HepG2 (cell line): ENCODE results near the gene C18orf54. TPM values are rescaled to one million over a fixed set of nuclear protein-coding genes. Genes with fewer than 3 reads are reported as not detected.

ENCODE experiments used
- BRD4 ChIP-seq: sonication (generic); formaldehyde crosslinking; IDR thresholded peaks from 2 replicates; pipeline ENCODE4 v1.4.0; 2020; ENCODE audit warnings: missing genetic modification reagents
- EHMT2 ChIP-seq: fragments of 200-600 bp; sonication (generic); IDR thresholded peaks from 2 replicates; pipeline ENCODE4 v1.7.0; 2017; ENCODE audit warnings: antibody characterized with exemption, low read depth, low read length, borderline replicate concordance
- HMG20B ChIP-seq: conservative IDR thresholded peaks from 2 replicates; pipeline ENCODE4 v1.6.1; 2016; ENCODE audit warnings: missing genetic modification reagents, missing compliant biosample characterization
- IRX3 ChIP-seq: sonication (generic); formaldehyde crosslinking; IDR thresholded peaks from 2 replicates; pipeline ENCODE4 v1.8.1; 2023; ENCODE audit warnings: mild to moderate bottlenecking, low read depth, missing genetic modification reagents, borderline replicate concordance
- KDM1A ChIP-seq: IDR thresholded peaks from 2 replicates; pipeline ENCODE4 v1.6.1; 2016; ENCODE audit warnings: missing compliant biosample characterization
- LRRFIP1 ChIP-seq: sonication (generic); formaldehyde crosslinking; conservative IDR thresholded peaks from 2 replicates; pipeline ENCODE4 v1.4.0; 2020; ENCODE audit warnings: missing genetic modification reagents
- NFRKB ChIP-seq: fragments of 450-650 bp; IDR thresholded peaks from 2 replicates; pipeline ENCODE4 v1.6.1; 2017
- POGZ ChIP-seq: sonication (generic); formaldehyde crosslinking; IDR thresholded peaks from 2 replicates; pipeline ENCODE4 v1.4.0; 2020; ENCODE audit warnings: mild to moderate bottlenecking, missing genetic modification reagents
- SYNCRIP ChIP-seq: fragments of 200-400 bp; formaldehyde crosslinking; IDR thresholded peaks from 2 replicates; pipeline ENCODE4 v1.6.1; 2018; ENCODE audit warnings: mild to moderate bottlenecking, low read depth, low read length; ENCODE audit not compliant: insufficient read depth
- TBL1XR1 ChIP-seq: fragments of 150-350 bp; IDR thresholded peaks from 2 replicates; pipeline ENCODE4 v1.6.1; 2014; ENCODE audit warnings: borderline replicate concordance, low read length; ENCODE audit not compliant: partially characterized antibody
- ZNF280D ChIP-seq: sonication (generic); formaldehyde crosslinking; IDR thresholded peaks from 2 replicates; pipeline ENCODE4 v1.5.1; 2020; ENCODE audit warnings: mild to moderate bottlenecking, missing genetic modification reagents
- ZNF34 ChIP-seq: sonication (generic); formaldehyde crosslinking; IDR thresholded peaks from 2 replicates; pipeline ENCODE4 v1.4.0; 2020; ENCODE audit warnings: mild to moderate bottlenecking, missing genetic modification reagents, borderline replicate concordance
- ZNF367 ChIP-seq: sonication (generic); formaldehyde crosslinking; IDR thresholded peaks from 2 replicates; pipeline ENCODE4 v1.4.0; 2020; ENCODE audit warnings: missing genetic modification reagents, borderline replicate concordance
- ZNF546 ChIP-seq: sonication (generic); formaldehyde crosslinking; conservative IDR thresholded peaks from 2 replicates; pipeline ENCODE4 v1.8.1; 2023; ENCODE audit warnings: mild to moderate bottlenecking, missing genetic modification reagents
- ZNF549 ChIP-seq: sonication (generic); formaldehyde crosslinking; IDR thresholded peaks from 2 replicates; pipeline ENCODE4 v1.5.0; 2020; ENCODE audit warnings: missing genetic modification reagents
- ZNF709 ChIP-seq: sonication (generic); formaldehyde crosslinking; IDR thresholded peaks from 2 replicates; pipeline ENCODE4 v1.5.0; 2020; ENCODE audit warnings: mild to moderate bottlenecking, missing genetic modification reagents
- polyA plus RNA-seq, 8 experiments: library from polyadenylated mRNA; depleted of rRNA in 3 of 8; stranded (reverse) in 7 of 8; unstranded in 1 of 8; fragments of >200 nt; fragmentation: Illumina TruSeq in 4 of 8; extraction: Trizol in 4 of 8; gene quantifications; 2 replicates each; pipeline versions ENCODE4 v1.2.1 to v1.2.3, GENCODE V29; 2011 to 2016; ENCODE audit warnings: low read depth in 4 of 8, missing spikeins in 1 of 8, mixed read lengths in 1 of 8; ENCODE audit not compliant: insufficient read depth in 1 of 8
- total RNA-seq, 5 experiments: library from RNA; depleted of rRNA; stranded (reverse); fragments of >200 nt; fragmentation: Illumina TruSeq; extraction: Trizol; gene quantifications; 2 replicates each; pipeline ENCODE4 v1.2.3, GENCODE V29; 2016; ENCODE audit warnings: low read depth in 1 of 5
- TF ChIP-seq, protein P1 (sequence below): sonication (generic); formaldehyde crosslinking; conservative IDR thresholded peaks from 2 replicates; pipeline ENCODE4 v1.8.0; 2022; ENCODE audit warnings: low read depth, missing genetic modification reagents
- TF ChIP-seq, protein P2 (sequence below): IDR thresholded peaks from 2 replicates; pipeline ENCODE4 v1.4.0; 2020; ENCODE audit warnings: mild to moderate bottlenecking, missing genetic modification reagents

The C18orf54 gene
- total and polyA plus RNA-seq, 2 of the 13 experiments (the other 11 are each of a cell fraction or from before 2014, with no cell fraction given): 1.8 to 2.5 TPM

GRCh38 chr18:54357660-54358494 is at the start of gene C18orf54, which contains the start of gene STARD6 (continued):
- no peak for TF ChIP-seq ZNF280D (CRISPR knock-in tag)
- TF ChIP-seq LRRFIP1 (CRISPR knock-in tag): no peak
- TF ChIP-seq, protein P1, sequence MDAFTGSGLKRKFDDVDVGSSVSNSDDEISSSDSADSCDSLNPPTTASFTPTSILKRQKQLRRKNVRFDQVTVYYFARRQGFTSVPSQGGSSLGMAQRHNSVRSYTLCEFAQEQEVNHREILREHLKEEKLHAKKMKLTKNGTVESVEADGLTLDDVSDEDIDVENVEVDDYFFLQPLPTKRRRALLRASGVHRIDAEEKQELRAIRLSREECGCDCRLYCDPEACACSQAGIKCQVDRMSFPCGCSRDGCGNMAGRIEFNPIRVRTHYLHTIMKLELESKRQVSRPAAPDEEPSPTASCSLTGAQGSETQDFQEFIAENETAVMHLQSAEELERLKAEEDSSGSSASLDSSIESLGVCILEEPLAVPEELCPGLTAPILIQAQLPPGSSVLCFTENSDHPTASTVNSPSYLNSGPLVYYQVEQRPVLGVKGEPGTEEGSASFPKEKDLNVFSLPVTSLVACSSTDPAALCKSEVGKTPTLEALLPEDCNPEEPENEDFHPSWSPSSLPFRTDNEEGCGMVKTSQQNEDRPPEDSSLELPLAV (CRISPR knock-in tag): no peak
- TF ChIP-seq POGZ: peak; percentile 90
- TF ChIP-seq, protein P2, sequence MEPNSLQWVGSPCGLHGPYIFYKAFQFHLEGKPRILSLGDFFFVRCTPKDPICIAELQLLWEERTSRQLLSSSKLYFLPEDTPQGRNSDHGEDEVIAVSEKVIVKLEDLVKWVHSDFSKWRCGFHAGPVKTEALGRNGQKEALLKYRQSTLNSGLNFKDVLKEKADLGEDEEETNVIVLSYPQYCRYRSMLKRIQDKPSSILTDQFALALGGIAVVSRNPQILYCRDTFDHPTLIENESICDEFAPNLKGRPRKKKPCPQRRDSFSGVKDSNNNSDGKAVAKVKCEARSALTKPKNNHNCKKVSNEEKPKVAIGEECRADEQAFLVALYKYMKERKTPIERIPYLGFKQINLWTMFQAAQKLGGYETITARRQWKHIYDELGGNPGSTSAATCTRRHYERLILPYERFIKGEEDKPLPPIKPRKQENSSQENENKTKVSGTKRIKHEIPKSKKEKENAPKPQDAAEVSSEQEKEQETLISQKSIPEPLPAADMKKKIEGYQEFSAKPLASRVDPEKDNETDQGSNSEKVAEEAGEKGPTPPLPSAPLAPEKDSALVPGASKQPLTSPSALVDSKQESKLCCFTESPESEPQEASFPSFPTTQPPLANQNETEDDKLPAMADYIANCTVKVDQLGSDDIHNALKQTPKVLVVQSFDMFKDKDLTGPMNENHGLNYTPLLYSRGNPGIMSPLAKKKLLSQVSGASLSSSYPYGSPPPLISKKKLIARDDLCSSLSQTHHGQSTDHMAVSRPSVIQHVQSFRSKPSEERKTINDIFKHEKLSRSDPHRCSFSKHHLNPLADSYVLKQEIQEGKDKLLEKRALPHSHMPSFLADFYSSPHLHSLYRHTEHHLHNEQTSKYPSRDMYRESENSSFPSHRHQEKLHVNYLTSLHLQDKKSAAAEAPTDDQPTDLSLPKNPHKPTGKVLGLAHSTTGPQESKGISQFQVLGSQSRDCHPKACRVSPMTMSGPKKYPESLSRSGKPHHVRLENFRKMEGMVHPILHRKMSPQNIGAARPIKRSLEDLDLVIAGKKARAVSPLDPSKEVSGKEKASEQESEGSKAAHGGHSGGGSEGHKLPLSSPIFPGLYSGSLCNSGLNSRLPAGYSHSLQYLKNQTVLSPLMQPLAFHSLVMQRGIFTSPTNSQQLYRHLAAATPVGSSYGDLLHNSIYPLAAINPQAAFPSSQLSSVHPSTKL (CRISPR knock-in tag): peak; percentile 28; the same call in 1 of the 2 replicates
- TF ChIP-seq HMG20B (CRISPR knock-in tag): no peak
- TF ChIP-seq ZNF367 (CRISPR knock-in tag): no peak
- no peak for TF ChIP-seq TBL1XR1
- TF ChIP-seq IRX3: 0 out of 2 replicates have a peak, but pooled peaks have one; percentile 60
- no peak for TF ChIP-seq ZNF709 (CRISPR knock-in tag)
- no peak for TF ChIP-seq SYNCRIP
- TF ChIP-seq EHMT2: no peak
- no peak for TF ChIP-seq ZNF546 (CRISPR knock-in tag)
- TF ChIP-seq NFRKB: no peak
- no peak for TF ChIP-seq ZNF34 (CRISPR knock-in tag)
- peak; percentile 67; the same call in 1 of the 2 replicates for TF ChIP-seq KDM1A
- no peak for TF ChIP-seq BRD4 (CRISPR knock-in tag)
- TF ChIP-seq ZNF549 (CRISPR knock-in tag): no peak
